B cell (primary cell): ENCODE results near the gene BAHCC1. TPM values are rescaled to one million over a fixed set of nuclear protein-coding genes. Genes with fewer than 3 reads are reported as not detected.

Experiments used
- ATAC-seq: fragments of 200-7000 bp; cut with Tn5 transposase; one replicate; pipeline ENCODE4 v1.10.0; 2021; ENCODE audit warnings: low read depth, mild to moderate bottlenecking, moderate number of reproducible peaks, moderate library complexity
- CTCF ChIA-PET: fragments of 350-600 bp; sonication (Branson Sonifier 250); formaldehyde crosslinking; loops from one replicate; lab custom pipeline; 2021; ENCODE audit warnings: antibody characterized with exemption, inconsistent platforms; lab: Charles Lee
- POLR2A ChIA-PET: fragments of 350-600 bp; sonication (Branson Sonifier 250); formaldehyde crosslinking; loops from one replicate; lab custom pipeline; 2021; ENCODE audit warnings: antibody characterized with exemption; lab: Charles Lee
- DNase-seq: peaks from one replicate; pipeline ENCODE4 v3.0.0; 2013
- H2AFZ ChIP-seq: 2 replicates; pipeline ENCODE4 v1.6.1; 2012; ENCODE audit warnings: mild to moderate bottlenecking, low read depth, low read length; ENCODE audit not compliant: insufficient read depth, poor library complexity, severe bottlenecking
- H3K27ac ChIP-seq, 2 donors: 1 replicate in 1 of 2; 2 replicates in 1 of 2; pipeline ENCODE4 v1.5.1; 2012 to 2013; ENCODE audit warnings: low read length in 2 of 2, mild to moderate bottlenecking in 2 of 2, moderate library complexity in 1 of 2
- H3K27me3 ChIP-seq, 4 experiments: fragments of 200-600 bp in 1 of 4; sonication (generic) in 1 of 4; replicated peaks in 1 of 4; 1 replicate in 2 of 4; 2 replicates in 2 of 4; pipeline versions ENCODE4 v1.6.1 to v1.7.0; 2013 to 2016; ENCODE audit warnings: low read length in 3 of 4, mild to moderate bottlenecking in 2 of 4, mixed read lengths in 1 of 4, moderate library complexity in 1 of 4; ENCODE audit not compliant: insufficient read depth in 4 of 4, control insufficient read depth in 3 of 4; ENCODE audit errors: control extremely low read depth in 1 of 4
- H3K36me3 ChIP-seq, 2 experiments: replicated peaks in 1 of 2; 1 replicate in 1 of 2; 2 replicates in 1 of 2; pipeline versions ENCODE4 v1.6.1 to v1.7.1; 2013; ENCODE audit warnings: low read length in 1 of 2; ENCODE audit not compliant: insufficient read depth in 2 of 2, control insufficient read depth in 1 of 2; ENCODE audit errors: control extremely low read depth in 1 of 2, extremely low read depth in 1 of 2
- H3K4me1 ChIP-seq, 2 donors: fragments of 200-600 bp in 1 of 2; sonication (generic) in 1 of 2; 1 replicate in 1 of 2; 2 replicates in 1 of 2; pipeline versions ENCODE4 v1.5.1 to v1.6.1; 2013 to 2017; ENCODE audit warnings: low read length in 2 of 2; ENCODE audit not compliant: control insufficient read depth in 2 of 2, insufficient read depth in 2 of 2
- H3K4me2 ChIP-seq: replicated peaks from 2 replicates; pipeline ENCODE3; 2012; ENCODE audit warnings: mild to moderate bottlenecking, low read depth, low read length; ENCODE audit not compliant: poor library complexity, severe bottlenecking
- H3K4me3 ChIP-seq, 5 experiments: fragments of 200-600 bp in 1 of 5; sonication (generic) in 1 of 5; 1 replicate in 3 of 5; 2 replicates in 2 of 5; pipeline versions ENCODE4 v1.5.1 to v1.7.0; 2011 to 2016; ENCODE audit warnings: low read length in 4 of 5, mild to moderate bottlenecking in 4 of 5, low read depth in 2 of 5, control low read depth in 1 of 5, moderate library complexity in 1 of 5; ENCODE audit not compliant: insufficient read depth in 1 of 5; ENCODE audit errors: control extremely low read depth in 1 of 5, extremely low read depth in 1 of 5
- H3K79me2 ChIP-seq: fragments of 200-600 bp; sonication (generic); one replicate; pipeline ENCODE4 v1.6.0; 2016; ENCODE audit warnings: low read length; ENCODE audit not compliant: control insufficient read depth, insufficient read depth
- H3K9ac ChIP-seq: fragments of 200-600 bp; sonication (generic); 2 replicates; pipeline ENCODE4 v1.6.1; 2017; ENCODE audit warnings: mild to moderate bottlenecking, low read length, moderate library complexity
- H3K9me3 ChIP-seq, 3 donors: one replicate each; pipeline versions ENCODE4 v1.6.1 to v1.7.1; 2013; ENCODE audit warnings: low read length in 2 of 3; ENCODE audit not compliant: control insufficient read depth in 2 of 3, insufficient read depth in 1 of 3; ENCODE audit errors: control extremely low read depth in 1 of 3
- H4K20me1 ChIP-seq: 2 replicates; pipeline ENCODE4 v1.6.0; 2012; ENCODE audit warnings: mild to moderate bottlenecking, low read length; ENCODE audit not compliant: insufficient read depth, control insufficient read depth, poor library complexity, severe bottlenecking
- H3K27ac Mint-ChIP-seq: one replicate; pipeline ENCODE4 v1.8.0; 2021; ENCODE audit warnings: mixed read lengths
- H3K27me3 Mint-ChIP-seq: one replicate; pipeline ENCODE4 v1.8.0; 2021; ENCODE audit warnings: mixed read lengths
- H3K4me1 Mint-ChIP-seq: one replicate; pipeline ENCODE4 v1.8.0; 2021; ENCODE audit warnings: mixed read lengths
- H3K4me3 Mint-ChIP-seq: one replicate; pipeline ENCODE4 v1.8.0; 2021; ENCODE audit warnings: mixed read lengths
- H3K9me3 Mint-ChIP-seq: one replicate; pipeline ENCODE4 v1.8.0; 2022; ENCODE audit warnings: mixed read lengths; ENCODE audit not compliant: insufficient read depth
- EZH2 ChIP-seq: IDR thresholded peaks from 2 replicates; pipeline ENCODE4 v1.6.1; 2012; ENCODE audit warnings: borderline replicate concordance, low read depth, mild to moderate bottlenecking, moderate library complexity, low read length; ENCODE audit not compliant: insufficient read depth, poor library complexity, severe bottlenecking
- WGBS: methylation state at CpG from one replicate; pipeline ENCODE4 v1.1.5; 2013; ENCODE audit warnings: missing lambda C conversion rate; ENCODE audit not compliant: insufficient coverage; 5-methylcytosine and 5-hydroxymethylcytosine counted together
- intact Hi-C: fragments of 100-400 bp; cut with micrococcal nuclease; formaldehyde crosslinking; loops from one replicate; pipeline ENCODE4 v1.10.0; 2022
- polyA plus RNA-seq: library from polyadenylated mRNA; depleted of rRNA; stranded (reverse); fragments of >200 nt; gene quantifications from 2 replicates; pipeline ENCODE4 v1.2.3, GENCODE V29; 2012
- total RNA-seq, 2 donors: library from RNA; stranded (reverse); fragments of 120-200 nt in 1 of 2; gene quantifications; 1 replicate in 1 of 2; 2 replicates in 1 of 2; pipeline versions ENCODE4 v1.2.3 to v1.2.4, GENCODE V29; 2013 to 2022
- TF ChIP-seq, protein P1 (sequence below): fragments of 200-600 bp; IDR thresholded peaks from one replicate; pipeline ENCODE4 v1.8.0; 2022; ENCODE audit warnings: antibody characterized with exemption, mild to moderate bottlenecking

The BAHCC1 gene
- total and polyA plus RNA-seq, 2 donors (not counting 1 experiment from before 2014, with no cell fraction given): 0.12 to 0.48 TPM

DNA sequence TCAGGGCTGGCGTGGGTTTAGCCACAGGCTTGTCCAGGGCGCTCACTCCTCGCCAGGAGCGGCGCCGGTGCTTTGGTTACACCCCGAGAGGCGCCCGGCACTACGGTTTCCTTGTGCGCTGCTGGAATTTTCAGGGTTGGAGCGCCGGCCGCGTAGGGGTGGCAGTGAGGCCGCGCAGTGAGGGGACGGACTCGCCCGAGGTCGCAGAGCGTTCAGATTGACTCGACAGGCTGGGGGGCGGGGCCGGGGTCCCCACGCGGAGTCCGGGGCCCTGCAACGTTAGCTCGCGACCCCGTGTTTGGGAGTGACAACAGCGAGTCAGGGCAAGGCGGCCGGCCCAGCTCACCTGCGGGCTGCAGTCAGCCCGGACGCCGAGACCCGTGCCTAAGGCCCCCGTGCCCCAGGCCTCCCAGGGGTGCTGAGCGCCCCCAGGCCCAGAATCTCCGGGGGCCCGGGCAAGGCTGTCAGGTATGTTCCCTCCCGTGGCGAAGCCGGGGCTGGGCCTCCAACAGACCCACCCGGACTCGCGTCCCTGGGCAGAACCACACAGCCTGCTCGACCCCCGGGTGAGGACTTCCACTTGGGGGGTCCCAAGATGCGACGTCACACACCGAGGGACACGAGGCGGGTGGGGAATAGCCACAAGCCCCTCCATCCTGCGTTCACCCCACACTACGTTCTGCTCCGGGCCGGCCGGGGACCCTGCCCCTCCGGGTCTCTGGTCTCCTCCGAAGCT is 118.7 kb downstream of the BAHCC1 start:
- Histone ChIP-seq H3K27ac (peak overlapping the region; percentile 89 to 97), H4K20me1 (peaks cover 37% of the 10 kb centered on the region), H3K9ac (peak overlapping the region; percentile 87), H3K9me3 (no peaks in the 10 kb centered on the region), H3K4me2 (peak overlapping the region; percentile 99), H3K4me1 (peaks cover 53 to 74% of the 10 kb centered on the region in 2 donors), H3K4me3 (peak overlapping the region; percentile 40 to 94 (median 73)), H3K36me3 (peaks cover 0 to 39% of the 10 kb centered on the region in 2 experiments), H3K79me2 (peaks cover 70% of the 10 kb centered on the region), H2AFZ (peak overlapping the region; percentile 74), H3K27me3 (no peaks in the 10 kb centered on the region)
- CTCF ChIA-PET: interaction anchor here (1.1 to 2.1 kb wide), 5 partner anchors 9 to 88 kb away, joined by 3 to 7 read pairs (median 3); partner anchors contain the start of gene FAAP100
- no peak for ATAC-seq
- POLR2A ChIA-PET: interaction anchor here (1.4 to 4.8 kb wide), 5 partner anchors 30 to 119 kb away, joined by 3 to 33 read pairs (median 8); partner anchors contain the start of genes BAHCC1 and FAAP100
- Mint-ChIP-seq H3K27me3 (no peaks in the 10 kb centered on the region), H3K27ac (peak overlapping the region; percentile 96), H3K9me3 (no peaks in the 10 kb centered on the region), H3K4me1 (peaks cover 72% of the 10 kb centered on the region), H3K4me3 (peak overlapping the region; percentile 84)
- TF ChIP-seq, protein P1, sequence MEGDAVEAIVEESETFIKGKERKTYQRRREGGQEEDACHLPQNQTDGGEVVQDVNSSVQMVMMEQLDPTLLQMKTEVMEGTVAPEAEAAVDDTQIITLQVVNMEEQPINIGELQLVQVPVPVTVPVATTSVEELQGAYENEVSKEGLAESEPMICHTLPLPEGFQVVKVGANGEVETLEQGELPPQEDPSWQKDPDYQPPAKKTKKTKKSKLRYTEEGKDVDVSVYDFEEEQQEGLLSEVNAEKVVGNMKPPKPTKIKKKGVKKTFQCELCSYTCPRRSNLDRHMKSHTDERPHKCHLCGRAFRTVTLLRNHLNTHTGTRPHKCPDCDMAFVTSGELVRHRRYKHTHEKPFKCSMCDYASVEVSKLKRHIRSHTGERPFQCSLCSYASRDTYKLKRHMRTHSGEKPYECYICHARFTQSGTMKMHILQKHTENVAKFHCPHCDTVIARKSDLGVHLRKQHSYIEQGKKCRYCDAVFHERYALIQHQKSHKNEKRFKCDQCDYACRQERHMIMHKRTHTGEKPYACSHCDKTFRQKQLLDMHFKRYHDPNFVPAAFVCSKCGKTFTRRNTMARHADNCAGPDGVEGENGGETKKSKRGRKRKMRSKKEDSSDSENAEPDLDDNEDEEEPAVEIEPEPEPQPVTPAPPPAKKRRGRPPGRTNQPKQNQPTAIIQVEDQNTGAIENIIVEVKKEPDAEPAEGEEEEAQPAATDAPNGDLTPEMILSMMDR: no peak
- TF ChIP-seq EZH2: no peak
- under 1% methylated on average over 64 of the region's 64 CpGs for WGBS
- DNase-seq: peak; percentile 71
- intact Hi-C loops: loop anchor here (1.0 to 10.0 kb wide), 6 partner anchors 23 to 1717 kb away; partner anchors contain the start of genes CBX8, FAAP100, SLC25A10 and SLC38A10

DNA sequence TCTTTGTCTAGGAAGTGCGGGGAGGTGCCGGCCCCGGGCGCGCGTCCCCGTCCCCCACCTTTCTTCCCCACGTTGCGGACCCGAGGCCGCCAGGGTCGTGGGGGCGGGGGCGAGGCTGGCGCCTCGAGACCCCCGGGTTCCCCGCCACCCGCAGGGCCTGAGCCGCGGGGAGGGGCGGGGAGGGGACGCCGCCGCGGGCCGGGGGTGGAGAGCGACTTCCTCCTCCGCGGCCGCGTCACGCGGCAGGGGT is 119.2 kb downstream of the BAHCC1 start:
- peak overlapping the region; percentile 84 for H3K4me3 Mint-ChIP-seq
- ChIA-PET CTCF (interaction anchor here (1.1 to 2.6 kb wide), 3 partner anchors 16 to 87 kb away, joined by 3 to 11 read pairs (median 7); no protein-coding TSS in a partner anchor), POLR2A (interaction anchor here (2.6 to 4.8 kb wide), 2 partner anchors 31 to 37 kb away, joined by 8 to 33 read pairs; partner anchors contain the start of gene FAAP100)
- Histone ChIP-seq H3K36me3 (peaks cover 0 to 34% of the 10 kb centered on the region in 2 experiments), H3K79me2 (peaks cover 70% of the 10 kb centered on the region), H3K27me3 (no peaks in the 10 kb centered on the region), H3K27ac (peak overlapping the region; percentile 89 to 97), H3K4me3 (peak overlapping the region; percentile 36 to 94 (median 73)), H2AFZ (peak overlapping the region; percentile 74), H3K4me1 (peaks cover 48 to 70% of the 10 kb centered on the region in 2 donors), H4K20me1 (peaks cover 32% of the 10 kb centered on the region), H3K9ac (peak overlapping the region; percentile 87), H3K4me2 (peak overlapping the region; percentile 99), H3K9me3 (no peaks in the 10 kb centered on the region)
- peaks cover 69% of the 10 kb centered on the region for H3K4me1 Mint-ChIP-seq
- H3K27ac Mint-ChIP-seq: peak overlapping the region; percentile 96
- 0% methylated on average over 31 of the region's 34 CpGs for WGBS
- TF ChIP-seq EZH2: no peak
- TF ChIP-seq, protein P1: no peak
- ATAC-seq (no peak), DNase-seq (no peak)
- intact Hi-C loops: loop anchor here (1.0 to 10.0 kb wide), 4 partner anchors 23 to 1717 kb away; partner anchors contain the start of genes CBX8 and SLC38A10
- no peaks in the 10 kb centered on the region for H3K9me3 Mint-ChIP-seq
- no peaks in the 10 kb centered on the region for H3K27me3 Mint-ChIP-seq
